ENCODE measurements around the gene ANKRD13A.

ANKRD13A gene

DNA sequence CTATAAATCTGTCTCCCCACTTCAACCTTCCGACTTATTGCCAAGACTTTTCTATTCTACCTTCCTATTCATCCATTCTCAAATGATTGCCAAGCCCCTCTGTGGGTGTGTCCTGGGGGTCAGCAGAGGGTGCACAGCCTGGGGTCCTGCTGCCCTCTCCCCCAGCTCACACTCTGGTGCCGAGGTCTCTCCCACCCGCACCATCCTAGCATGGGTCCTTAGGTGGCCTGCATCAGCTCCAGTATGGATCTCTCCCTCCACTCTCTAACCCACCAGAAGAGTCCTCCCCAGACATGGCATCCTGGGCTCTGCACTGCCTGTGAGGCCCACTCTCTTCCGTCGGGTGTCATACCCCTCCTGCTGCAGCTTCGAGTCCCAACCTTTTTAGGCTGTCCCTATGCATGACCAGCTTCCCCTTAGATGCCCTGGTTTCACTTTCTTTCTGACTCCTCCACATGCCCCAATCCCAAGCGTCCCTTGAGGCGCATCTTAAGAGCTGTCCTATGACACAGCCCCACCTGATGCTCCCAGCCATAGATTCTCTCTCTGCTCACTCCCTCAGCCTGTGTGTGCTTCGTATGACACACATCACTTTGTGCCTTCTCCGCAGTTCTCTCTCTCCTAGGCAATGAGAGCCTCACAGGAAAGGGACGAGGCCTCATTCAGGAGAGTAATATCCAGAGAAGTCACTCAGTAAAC, 46.9 kb upstream of the ANKRD13A start:
- no peak overlapping the region for H3K9ac ChIP-seq
- H3K27me3 ChIP-seq (ENCODE audit: insufficient read depth, low read depth), result no peaks in the 10 kb centered on the region
- no peaks in the 10 kb centered on the region for H3K36me3 ChIP-seq (ENCODE audit: insufficient read depth)
- H2AFZ ChIP-seq (ENCODE audit: low read depth), result no peak overlapping the region
- H3K4me1 ChIP-seq (ENCODE audit: low read depth, poor library complexity, severe bottlenecking), result no peaks in the 10 kb centered on the region
- H3K4me3 ChIP-seq (IDR thresholded peaks at IDR 0.05; ENCODE audit: insufficient read depth, low read depth, low read length), result no peak overlapping the region
- H3K79me2 ChIP-seq (ENCODE audit: insufficient read depth, low read depth), result no peaks in the 10 kb centered on the region
- H4K20me1 ChIP-seq (ENCODE audit: insufficient read depth), result no peaks in the 10 kb centered on the region
- no peak overlapping the region for H3K4me2 ChIP-seq
- H3K27ac ChIP-seq, result no peak overlapping the region
- TF ChIP-seq, protein P1, sequence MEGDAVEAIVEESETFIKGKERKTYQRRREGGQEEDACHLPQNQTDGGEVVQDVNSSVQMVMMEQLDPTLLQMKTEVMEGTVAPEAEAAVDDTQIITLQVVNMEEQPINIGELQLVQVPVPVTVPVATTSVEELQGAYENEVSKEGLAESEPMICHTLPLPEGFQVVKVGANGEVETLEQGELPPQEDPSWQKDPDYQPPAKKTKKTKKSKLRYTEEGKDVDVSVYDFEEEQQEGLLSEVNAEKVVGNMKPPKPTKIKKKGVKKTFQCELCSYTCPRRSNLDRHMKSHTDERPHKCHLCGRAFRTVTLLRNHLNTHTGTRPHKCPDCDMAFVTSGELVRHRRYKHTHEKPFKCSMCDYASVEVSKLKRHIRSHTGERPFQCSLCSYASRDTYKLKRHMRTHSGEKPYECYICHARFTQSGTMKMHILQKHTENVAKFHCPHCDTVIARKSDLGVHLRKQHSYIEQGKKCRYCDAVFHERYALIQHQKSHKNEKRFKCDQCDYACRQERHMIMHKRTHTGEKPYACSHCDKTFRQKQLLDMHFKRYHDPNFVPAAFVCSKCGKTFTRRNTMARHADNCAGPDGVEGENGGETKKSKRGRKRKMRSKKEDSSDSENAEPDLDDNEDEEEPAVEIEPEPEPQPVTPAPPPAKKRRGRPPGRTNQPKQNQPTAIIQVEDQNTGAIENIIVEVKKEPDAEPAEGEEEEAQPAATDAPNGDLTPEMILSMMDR (conservative IDR thresholded peaks at IDR 0.05; ENCODE audit: low read depth, low read length), result no peak

DNA sequence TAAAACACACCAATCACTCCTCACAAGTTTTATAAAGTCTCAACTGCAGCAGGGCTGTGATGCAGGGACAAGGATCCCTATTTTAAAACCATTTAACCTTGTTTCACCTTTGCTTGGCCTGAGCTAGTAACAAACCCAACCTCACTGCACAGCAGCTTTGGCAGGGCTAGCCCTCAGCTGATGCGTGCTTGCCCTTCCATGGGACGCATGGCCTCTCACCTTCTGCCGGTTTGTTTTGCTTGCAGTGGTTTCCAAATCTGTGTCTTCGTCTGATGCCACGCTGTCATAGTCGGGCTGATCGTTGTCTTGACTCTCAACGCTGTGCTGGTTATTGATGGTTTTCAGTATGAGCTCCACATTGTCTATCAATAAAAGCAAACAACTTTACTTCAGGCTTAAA, 46.4 kb upstream of the ANKRD13A start:
- Histone ChIP-seq H3K27ac (no peak overlapping the region), H3K4me2 (no peak overlapping the region), H3K79me2 (ENCODE audit: insufficient read depth, low read depth) (no peaks in the 10 kb centered on the region), H3K36me3 (ENCODE audit: insufficient read depth) (no peaks in the 10 kb centered on the region), H3K9ac (no peak overlapping the region), H3K4me3 (IDR thresholded peaks at IDR 0.05; ENCODE audit: insufficient read depth, low read depth, low read length) (no peak overlapping the region), H4K20me1 (ENCODE audit: insufficient read depth) (no peaks in the 10 kb centered on the region), H3K27me3 (ENCODE audit: insufficient read depth, low read depth) (no peaks in the 10 kb centered on the region), H2AFZ (ENCODE audit: low read depth) (no peak overlapping the region), H3K4me1 (ENCODE audit: low read depth, poor library complexity, severe bottlenecking) (no peaks in the 10 kb centered on the region)
- TF ChIP-seq, protein P1 (conservative IDR thresholded peaks at IDR 0.05; ENCODE audit: low read depth, low read length), result no peak

DNA sequence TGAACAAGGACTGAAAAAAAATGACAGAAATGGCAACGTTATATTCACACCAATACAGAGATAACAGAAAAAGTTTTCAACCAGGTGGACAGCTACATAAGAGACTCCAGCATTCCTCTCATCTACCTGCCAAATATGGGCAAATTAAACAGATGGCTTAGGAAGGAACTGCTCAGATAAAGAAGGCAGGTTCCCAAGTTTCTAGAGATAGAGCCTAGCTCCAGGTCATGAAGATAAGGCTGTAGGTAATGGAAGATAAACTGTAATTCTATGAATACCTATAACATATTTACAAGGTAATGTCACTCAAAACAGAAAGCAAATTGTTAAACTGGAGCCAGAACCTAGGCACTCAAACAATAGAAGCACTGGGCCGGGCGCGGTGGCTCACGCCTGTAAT, 45.6 kb upstream of the ANKRD13A start:
- Histone ChIP-seq H3K36me3 (ENCODE audit: insufficient read depth) (no peaks in the 10 kb centered on the region), H4K20me1 (ENCODE audit: insufficient read depth) (no peaks in the 10 kb centered on the region), H3K4me3 (IDR thresholded peaks at IDR 0.05; ENCODE audit: insufficient read depth, low read depth, low read length) (no peak overlapping the region), H3K27ac (no peak overlapping the region), H3K27me3 (ENCODE audit: insufficient read depth, low read depth) (no peaks in the 10 kb centered on the region), H3K4me1 (ENCODE audit: low read depth, poor library complexity, severe bottlenecking) (no peaks in the 10 kb centered on the region), H3K4me2 (no peak overlapping the region), H2AFZ (ENCODE audit: low read depth) (no peak overlapping the region), H3K9ac (no peak overlapping the region), H3K79me2 (ENCODE audit: insufficient read depth, low read depth) (no peaks in the 10 kb centered on the region)
- TF ChIP-seq, protein P1 (conservative IDR thresholded peaks at IDR 0.05; ENCODE audit: low read depth, low read length), result no peak

DNA sequence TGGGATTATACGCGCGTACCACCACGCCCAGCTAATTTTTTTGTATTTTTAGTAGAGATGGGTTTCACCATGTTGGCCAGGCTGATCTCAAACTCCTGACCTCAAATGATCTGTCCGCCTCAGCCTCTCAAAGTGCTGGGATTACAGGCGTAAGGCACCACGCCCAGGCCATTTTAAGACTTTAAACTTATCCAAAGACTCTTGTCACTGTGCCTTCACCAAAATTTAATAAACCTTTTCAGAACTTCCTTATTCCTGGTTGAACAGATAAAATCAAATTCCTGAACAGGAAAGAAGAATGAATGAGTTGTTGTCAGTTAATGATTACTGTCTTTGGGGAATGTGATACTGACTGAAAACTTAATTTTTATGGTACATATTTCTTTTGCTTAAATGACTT, 40.9 kb upstream of the ANKRD13A start:
- Histone ChIP-seq H3K4me3 (IDR thresholded peaks at IDR 0.05; ENCODE audit: insufficient read depth, low read depth, low read length) (no peak overlapping the region), H3K4me2 (no peak overlapping the region), H3K36me3 (ENCODE audit: insufficient read depth) (no peaks in the 10 kb centered on the region), H3K4me1 (ENCODE audit: low read depth, poor library complexity, severe bottlenecking) (no peaks in the 10 kb centered on the region), H3K27ac (no peak overlapping the region), H3K9ac (no peak overlapping the region), H3K79me2 (ENCODE audit: insufficient read depth, low read depth) (no peaks in the 10 kb centered on the region), H2AFZ (ENCODE audit: low read depth) (no peak overlapping the region), H3K27me3 (ENCODE audit: insufficient read depth, low read depth) (no peaks in the 10 kb centered on the region), H4K20me1 (ENCODE audit: insufficient read depth) (no peaks in the 10 kb centered on the region)
- TF ChIP-seq, protein P1 (conservative IDR thresholded peaks at IDR 0.05; ENCODE audit: low read depth, low read length), result no peak
